Posterior vena cava (tissue), 2 donors: Measurements from ENCODE around the gene RBM4. TPM values are rescaled to one million over a fixed set of nuclear protein-coding genes. Genes with fewer than 3 reads are reported as not detected.
"Not testable (repeated sequence)": the region's sequence is repeated elsewhere in the genome, so short reads cannot be mapped to it uniquely, and the experiment has no call there.

Experiments
- DNase-seq: peaks from one replicate; pipeline ENCODE4 v3.0.0-alpha.2; 2020; ENCODE audit warnings: low spot score
- intact Hi-C, 2 donors: fragments of 100-400 bp; cut with DNase I; formaldehyde crosslinking; loops; one replicate each; pipeline versions ENCODE4 v1.14.1 to v1.14.2; 2022 to 2023
- total RNA-seq, 2 donors: library from RNA; stranded (reverse); fragmentation: NEBNext Ultra II Directional; extraction: Animal tissue kit (Norgen Biotek cat#: 25700); gene quantifications; one replicate each; pipeline ENCODE4 v1.2.1, GENCODE V29; 2021
- donor health status: DM: yes; HTN: yes; CAD: no.
- donor health status: DM: yes; HTN: yes; CAD: no.

RBM4 gene
- total RNA-seq, 2 donors from 2014 or later = 63.4 to 68.9 TPM

DNA sequence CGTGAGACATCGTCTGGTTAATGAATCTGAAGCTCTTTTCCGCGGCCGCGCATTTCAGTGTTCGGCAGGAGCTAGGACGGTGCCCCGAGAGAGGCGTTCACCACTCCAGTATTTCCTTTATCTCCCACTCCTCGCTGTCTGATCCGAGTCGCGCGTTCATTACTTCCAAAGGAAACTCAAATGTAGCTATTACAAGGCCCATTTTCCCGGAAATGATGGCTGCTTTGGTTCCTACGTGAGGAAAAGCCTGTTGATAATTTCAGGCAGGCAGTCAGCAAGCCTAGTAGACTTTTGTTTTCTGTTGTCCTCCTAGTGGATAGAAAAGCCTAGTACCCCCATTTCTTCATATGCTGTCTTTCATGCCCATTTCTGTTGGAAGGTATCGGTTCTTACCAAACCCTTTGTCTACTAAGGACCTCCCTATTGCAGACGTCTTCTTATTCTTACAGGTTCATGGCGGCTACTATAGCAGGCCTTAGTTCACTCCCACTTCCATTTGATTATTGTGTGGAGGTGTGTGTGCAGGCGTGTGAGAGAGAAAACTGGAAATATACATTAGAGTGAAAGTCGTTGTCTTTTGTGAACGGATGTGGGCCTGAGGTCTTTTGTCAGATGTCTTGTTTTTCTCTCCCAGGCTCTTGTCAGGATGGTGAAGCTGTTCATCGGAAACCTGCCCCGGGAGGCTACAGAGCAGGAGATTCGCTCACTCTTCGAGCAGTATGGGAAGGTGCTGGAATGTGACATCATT, 737 bp downstream of the RBM4 start:
- peak; percentile 15 for DNase-seq
- intact Hi-C loops = no loop called here

DNA sequence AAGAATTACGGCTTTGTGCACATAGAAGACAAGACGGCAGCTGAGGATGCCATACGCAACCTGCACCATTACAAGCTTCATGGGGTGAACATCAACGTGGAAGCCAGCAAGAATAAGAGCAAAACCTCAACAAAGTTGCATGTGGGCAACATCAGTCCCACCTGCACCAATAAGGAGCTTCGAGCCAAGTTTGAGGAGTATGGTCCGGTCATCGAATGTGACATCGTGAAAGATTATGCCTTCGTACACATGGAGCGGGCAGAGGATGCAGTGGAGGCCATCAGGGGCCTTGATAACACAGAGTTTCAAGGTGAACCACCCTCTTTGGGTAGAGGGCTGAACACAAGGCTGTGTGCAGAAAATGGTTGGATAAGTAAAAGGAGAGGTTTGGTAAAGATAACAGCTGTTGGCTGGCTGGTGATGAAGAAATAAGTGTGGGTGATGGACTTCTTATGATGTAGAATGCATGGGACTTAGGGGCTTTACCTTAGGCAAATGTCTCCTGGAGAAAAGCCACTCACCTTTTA, 1.4 kb downstream of the RBM4 start:
- intact Hi-C loops = not testable (repeated sequence)
- peak; percentile 48 for DNase-seq

DNA sequence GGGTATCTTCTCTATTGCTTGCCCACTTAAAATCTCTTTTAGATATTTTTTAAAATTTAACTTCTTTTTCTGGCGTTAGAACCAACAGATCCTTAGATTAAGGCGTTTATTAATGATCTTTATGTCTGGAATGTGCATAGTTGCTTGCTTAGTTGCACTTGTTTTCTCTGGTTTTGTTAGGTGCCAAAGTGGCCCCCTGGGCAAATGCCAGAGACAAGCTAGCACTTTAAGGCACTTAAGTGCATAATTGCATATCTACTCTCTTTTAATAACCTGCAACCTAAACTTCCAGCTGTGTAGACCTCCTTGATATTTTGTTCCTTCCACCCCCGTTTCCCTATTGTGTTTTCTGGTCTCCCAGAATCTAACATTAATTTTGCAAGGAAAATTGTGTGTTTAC, 3.3 kb downstream of the RBM4 start:
- intact Hi-C loops = no loop called here

DNA sequence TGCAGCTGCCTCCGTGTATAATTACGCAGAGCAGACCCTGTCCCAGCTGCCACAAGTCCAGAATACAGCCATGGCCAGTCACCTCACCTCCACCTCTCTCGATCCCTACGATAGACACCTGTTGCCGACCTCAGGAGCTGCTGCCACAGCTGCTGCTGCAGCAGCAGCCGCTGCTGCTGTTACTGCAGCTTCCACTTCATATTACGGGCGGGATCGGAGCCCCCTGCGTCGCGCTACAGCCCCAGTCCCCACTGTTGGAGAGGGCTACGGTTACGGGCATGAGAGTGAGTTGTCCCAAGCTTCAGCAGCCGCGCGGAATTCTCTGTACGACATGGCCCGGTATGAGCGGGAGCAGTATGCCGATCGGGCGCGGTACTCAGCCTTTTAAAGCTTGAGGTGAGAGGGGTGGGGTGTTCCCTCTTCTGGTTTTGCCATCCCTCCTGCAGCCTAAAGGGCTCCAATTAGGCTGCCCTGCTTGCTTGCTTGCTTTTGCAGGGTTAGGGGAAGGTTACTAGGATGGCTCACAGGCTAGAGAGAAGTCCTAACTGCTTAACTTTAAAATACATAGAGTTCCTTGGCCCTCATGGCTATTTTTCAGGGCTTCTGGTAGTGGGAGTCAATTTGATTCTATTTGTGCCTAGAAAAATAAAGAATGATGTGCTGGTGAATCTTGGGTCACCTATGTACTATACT, 5.4 kb downstream of the RBM4 start:
- DNase-seq = peak; percentile 78
- intact Hi-C loops = no loop called here

More for the DNA sequence above, 3.3 kb downstream of the RBM4 start:
- peak; percentile 34 for DNase-seq

DNA sequence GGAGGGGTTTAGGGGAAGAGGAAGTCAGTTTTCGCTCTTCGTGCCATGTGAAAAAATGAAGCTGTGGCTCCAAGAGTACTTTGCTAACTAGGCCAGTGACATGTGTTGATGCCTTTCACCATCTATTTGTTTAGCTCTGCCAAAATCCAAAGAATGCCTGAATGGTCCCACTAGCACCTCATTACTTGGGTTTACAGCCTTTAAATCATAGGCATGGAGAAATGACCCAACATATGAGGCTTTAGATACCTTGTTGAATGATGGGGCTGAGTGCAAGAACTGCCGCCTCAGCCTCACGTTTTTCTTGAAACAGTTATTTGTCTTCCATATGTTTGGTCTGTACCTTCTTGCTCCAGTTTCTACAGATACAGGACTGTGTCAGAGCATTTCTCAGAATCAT, 8.3 kb downstream of the RBM4 start:
- intact Hi-C loops = no loop called here
- DNase-seq = no peak

DNA sequence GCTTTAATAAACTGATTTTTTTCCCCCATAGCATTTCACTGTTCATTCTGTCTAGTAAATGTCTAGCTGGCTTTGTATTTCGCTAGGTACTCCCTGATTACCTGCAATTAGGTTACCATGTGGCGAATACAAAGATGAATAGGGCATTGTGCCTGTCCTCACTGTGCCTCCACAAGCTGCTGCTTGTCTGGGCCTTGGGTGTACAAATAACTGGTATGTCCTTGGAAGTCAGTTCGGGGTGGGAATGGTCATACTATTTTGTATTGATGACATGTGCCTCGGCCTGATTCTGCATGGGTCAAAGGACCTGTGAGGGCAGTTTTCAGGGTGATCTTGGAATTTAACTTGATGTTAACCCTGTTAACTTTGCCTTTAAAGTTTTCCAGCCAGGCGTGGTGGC, 11.4 kb downstream of the RBM4 start:
- intact Hi-C loops = no loop called here
- peak; percentile 3 for DNase-seq

DNA sequence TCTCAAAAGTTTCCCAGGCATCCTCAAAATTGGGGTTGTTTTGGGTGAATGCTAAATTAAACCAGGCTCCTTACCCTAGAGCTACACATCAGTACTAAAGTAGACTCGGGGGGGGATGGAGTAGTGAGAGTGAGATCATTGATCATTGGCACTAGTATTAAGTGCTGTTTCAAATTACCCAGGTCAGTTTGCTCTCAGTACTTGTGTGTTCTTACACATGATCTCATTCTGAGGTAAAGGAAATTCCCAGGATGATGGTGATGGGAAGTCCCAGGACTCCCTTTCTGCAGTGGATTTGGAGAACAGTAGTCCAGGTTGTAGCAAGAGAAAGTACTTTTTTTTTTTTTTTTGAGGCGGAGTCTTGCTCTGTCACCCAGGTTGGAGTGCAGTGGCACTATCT, 12.5 kb downstream of the RBM4 start:
- intact Hi-C loops = no loop called here
- DNase-seq = no peak

DNA sequence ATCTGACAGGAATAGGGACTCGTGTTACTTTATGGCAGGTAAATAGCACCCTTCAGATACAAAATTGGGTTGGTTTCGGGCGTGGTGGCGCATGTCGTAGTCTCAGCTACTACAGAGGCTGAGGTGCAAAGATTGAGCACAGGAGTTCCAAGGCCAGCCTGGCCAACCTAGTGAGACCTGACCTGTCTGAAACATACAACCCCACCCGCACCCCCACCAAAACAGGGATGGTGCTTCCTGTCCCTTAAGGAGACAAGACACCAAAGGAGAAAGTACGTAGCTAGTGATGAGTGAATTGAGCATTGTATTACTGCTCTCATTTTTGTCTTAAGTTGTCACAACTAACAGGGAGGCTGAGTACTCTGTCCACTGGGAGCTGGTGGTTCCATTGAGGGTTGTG, 14.1 kb downstream of the RBM4 start:
- intact Hi-C loops = no loop called here
- peak; percentile 47 for DNase-seq

DNA sequence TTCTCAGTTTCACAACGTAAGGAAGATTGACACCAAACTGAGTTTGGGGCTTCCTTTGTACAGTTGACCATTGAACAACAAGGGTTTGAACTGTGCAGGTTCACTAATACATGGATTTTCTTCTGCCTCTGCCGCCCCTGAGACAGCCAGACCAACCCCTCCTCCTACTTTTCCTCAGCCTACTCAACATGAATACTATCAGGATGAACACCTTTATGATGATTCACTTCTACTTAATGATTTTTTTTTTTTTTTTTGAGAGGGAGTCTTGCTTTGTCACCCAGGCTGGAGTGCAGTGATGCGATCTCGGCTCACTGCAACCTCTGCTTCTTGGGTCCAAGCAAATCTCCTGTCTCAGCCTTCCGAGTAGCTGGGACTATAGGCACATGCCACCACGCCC, 14.6 kb downstream of the RBM4 start:
- peak; percentile 7 for DNase-seq
- intact Hi-C loops = no loop called here

DNA sequence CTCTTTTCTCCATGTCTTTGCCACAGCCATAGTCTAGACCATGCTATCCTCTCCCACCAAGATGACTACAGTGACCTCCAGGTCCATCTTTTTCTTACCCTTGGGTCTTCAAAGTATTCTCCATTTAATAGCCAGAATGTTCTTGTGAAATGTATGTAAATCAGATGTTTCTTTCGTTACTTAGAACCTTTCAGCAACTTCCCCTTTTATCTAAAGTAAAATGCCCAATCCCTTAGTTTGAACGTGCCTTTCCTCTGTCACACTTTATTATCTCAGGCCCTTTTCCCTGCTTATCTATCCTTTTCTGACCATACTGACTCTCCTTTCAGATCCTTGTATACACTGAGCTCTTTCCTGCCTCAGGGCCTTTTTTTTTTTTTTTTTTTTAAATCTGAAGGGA, 21.3 kb downstream of the RBM4 start:
- no peak for DNase-seq
- intact Hi-C loops = no loop called here

DNA sequence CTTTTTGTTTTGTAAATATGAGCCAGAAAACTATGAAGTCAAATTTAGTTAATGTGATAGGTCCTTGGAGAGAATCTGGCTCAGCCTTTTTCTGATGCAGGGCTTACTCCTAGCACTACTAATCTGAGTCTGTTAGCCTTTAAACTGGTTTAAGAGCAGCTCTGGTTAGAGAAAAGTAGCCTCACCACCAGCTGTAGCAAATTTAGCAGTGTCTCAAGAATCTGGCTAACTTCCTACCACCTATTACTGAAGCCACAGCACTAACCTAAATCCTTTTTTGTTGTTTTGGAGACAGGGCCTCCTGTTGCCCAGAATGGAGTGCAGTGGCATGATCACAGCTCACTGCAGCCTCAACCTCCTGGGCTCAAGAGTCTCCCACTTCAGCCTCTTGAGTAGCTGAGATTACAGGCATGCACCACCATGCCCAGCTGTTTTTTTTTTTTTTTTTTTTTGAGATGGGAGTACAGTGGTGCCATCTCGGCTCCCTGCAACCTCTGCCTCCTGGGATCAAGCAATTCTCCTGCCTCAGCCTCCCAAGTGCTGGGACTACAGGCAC, 25.3 kb downstream of the RBM4 start:
- intact Hi-C loops = no loop called here
- peak; percentile 6 for DNase-seq

DNA sequence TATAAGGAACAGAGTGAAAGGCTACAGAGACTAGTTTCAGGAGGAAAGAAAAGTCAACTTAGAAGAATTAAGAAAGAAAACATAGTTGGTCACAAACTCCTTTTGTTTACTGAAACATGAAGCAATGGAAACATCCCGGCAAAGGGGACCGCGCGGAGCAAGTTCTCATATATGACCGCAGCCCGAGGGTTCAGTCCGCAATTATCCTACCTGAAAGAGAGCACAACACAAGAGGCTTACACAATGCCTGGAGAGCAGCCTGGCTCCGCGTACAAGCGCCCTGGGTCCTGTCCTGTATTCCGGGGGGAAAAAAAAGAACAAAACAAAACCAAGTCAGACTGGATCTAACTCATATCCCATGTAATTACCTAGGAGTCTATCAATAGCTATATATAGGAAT, 26.9 kb downstream of the RBM4 start:
- intact Hi-C loops = no loop called here
- peak; percentile 62 for DNase-seq

DNA sequence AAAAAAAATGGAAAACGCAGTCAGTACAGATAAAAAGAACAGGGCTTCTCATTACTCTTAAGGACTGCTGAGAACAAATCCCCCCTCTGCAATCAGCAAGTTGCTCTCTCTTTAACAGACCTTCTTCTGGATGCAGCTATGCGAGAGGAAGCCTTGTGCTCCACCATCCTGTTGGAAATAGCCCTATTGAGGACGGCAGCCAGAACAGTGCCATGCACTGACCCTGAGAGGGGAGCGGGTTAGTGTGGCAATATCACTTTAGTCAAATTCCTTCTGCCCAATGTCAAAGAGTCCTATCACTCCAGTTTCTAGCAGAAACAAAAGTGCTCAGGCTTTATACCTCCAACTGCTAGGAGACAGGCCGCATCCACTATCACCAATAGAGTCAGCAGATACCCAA, 32.3 kb downstream of the RBM4 start:
- intact Hi-C loops = no loop called here
- peak; percentile 26 for DNase-seq

DNA sequence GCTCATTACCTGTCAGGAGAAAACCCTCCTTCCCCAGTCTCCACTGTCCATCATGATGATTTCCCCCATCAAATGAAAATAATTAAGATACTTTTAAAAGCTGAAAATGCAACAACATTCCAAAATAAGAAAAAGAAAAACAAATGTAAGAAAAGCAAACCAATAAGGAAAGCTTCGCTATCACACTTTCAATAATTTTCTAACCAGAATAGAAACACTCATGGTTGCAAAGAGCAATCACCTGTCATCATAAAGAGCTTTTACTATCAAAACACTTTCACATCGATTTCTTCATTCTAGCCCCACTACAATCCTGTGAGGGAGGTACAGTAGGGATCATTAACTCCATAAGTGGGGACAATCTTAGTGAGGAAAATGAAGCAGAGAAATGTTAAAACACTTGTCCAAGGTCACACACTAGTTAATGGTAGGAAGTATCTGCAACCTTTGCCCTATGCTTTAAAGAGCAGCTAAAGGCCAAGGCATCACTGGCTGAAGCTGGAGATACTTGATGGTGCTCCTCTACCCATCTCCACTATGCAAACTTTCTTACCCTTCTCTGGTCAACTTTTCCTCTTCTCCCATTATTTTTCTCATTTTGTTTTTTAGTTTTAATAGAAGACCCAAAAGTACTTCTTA, 36.6 kb downstream of the RBM4 start:
- no peak for DNase-seq
- intact Hi-C loops = loop anchor here in 1 of 2 donors (5.0 kb wide), 1 partner anchor 83 kb away; the partner anchor contains the start of genes CCDC87 and CCS

DNA sequence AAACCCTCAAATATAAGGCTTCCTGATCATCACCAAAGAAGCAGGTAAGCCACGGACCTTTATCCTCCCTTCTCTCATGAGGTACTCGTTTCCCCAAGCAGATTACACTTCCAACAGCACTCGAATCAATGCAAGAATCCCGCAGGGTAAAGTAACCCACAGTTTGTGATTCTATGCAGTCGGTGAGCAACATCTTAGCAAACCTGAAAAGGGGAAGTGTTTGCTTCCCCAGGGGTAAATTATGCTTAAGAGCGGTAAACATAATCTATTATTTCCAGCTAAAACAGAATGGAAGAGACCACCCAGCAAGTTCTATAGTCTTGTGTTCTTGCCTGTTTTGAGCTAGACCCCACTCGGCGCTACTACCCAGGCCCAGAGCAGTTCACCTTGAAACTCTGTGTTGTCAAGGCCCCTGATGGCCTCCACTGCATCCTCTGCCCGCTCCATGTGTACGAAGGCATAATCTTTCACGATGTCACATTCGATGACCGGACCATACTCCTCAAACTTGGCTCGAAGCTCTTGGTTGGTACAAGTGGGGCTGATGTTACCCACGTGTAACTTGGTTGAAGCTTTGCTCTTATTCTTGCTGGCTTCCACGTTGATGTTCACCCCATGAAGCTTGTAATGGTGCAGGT, 37.9 kb downstream of the RBM4 start:
- intact Hi-C loops = loop anchor here in 1 of 2 donors (5.0 kb wide), 1 partner anchor 84 kb away; the partner anchor contains the start of genes CCDC87 and CCS
- peak; percentile 45 for DNase-seq

DNA sequence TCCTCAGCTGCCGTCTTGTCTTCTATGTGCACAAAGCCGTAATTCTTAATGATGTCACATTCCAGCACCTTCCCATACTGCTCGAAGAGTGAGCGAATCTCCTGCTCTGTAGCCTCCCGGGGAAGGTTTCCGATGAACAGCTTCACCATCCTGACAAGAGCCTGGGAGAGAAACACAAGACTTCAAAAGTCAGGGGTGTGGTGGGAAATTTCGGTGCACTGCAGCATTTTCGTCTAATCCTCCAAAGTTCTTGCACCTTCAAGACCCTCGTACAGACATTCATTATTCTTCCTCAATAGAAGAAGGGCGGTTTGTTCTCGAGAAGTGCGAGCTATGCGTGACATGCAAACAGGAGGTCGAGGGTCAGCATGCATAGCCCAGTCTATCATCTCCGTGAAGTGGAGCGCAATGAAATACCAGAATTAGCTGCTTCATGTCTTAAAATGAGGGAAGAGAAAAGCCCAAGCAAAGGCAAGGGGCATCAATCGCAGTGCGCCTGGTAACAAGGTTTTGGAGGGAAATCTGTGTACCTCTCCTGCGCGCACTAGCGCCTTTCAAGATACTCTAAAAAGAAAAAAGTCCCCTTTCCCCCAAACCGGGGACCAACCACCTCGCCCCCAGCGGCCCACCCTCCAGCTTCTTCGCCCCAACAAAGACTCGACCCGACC, 38.6 kb downstream of the RBM4 start:
- no peak for DNase-seq
- intact Hi-C loops = loop anchor here in 1 of 2 donors (5.0 kb wide), 1 partner anchor 85 kb away; the partner anchor contains the start of genes CCDC87 and CCS

DNA sequence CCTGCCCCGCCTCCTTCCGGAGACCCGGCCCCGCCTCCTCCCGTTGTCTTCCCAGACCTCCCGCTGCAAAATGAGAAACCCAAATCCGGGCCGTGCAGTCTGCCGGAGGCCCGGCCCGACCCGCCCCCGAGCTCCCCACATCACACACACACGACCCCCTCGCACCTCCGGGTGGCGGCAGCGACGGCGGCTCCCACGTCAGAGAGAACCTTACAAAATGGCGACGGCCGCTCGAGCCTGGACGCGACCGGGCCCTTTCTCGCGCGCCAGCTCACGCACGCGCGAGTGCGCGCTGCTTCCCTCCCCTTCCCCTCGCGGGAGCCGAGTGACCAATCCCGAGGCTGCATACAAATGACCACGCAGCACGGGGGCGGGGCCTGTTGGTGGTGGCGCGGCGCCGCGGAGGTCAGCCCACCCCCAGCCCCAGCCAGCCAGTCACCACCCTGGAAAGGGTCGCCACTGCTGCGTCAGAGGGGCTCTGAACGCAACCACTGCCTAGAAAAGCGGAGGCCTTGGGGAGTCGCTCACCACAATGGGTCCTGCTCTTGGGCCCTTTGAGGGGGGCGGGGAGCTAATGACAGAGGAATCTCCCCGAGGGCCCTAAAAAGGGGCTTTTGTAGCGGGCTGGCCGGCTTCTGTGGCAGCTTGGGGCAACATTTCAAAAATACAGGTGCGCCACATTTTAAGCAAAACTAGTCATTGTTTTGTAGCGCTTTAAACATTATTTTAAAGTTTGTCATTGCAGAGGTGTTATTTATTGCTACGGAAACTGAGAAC, 39.3 kb downstream of the RBM4 start, which contains the start of gene RBM4B:
Gene RBM4B (minus strand): TSS at position 289 of the 777 bp plus-strand sequence. CDS start 808 bp downstream, outside the sequence.
- DNase-seq = peak; percentile 99
- intact Hi-C loops = loop anchor here (2.0 to 5.0 kb wide), 2 partner anchors 85 to 99 kb away; partner anchors contain the start of genes CCDC87 (in 1 of the 2) and CCS (in 1 of the 2)
